HCT116 (cell line): ENCODE results near the gene ART5.

Source experiments
- CEBPB ChIP-seq: IDR thresholded peaks from 2 replicates; pipeline ENCODE4 v1.6.1; 2012; ENCODE audit warnings: low read depth
- EZH2phosphoT487 ChIP-seq: fragments of 200-600 bp; IDR thresholded peaks from 2 replicates; pipeline ENCODE4 v1.6.1; 2018; ENCODE audit warnings: antibody characterized with exemption, borderline replicate concordance
- JUND ChIP-seq: IDR thresholded peaks from 2 replicates; pipeline ENCODE4 v1.6.1; 2012
- POLR2A ChIP-seq: IDR thresholded peaks from 2 replicates; pipeline ENCODE4 v1.7.0; 2011; ENCODE audit warnings: borderline replicate concordance; ENCODE audit not compliant: insufficient read depth, insufficient read length; ENCODE audit errors: extremely low read depth
- POLR2AphosphoS5 ChIP-seq: IDR thresholded peaks from 2 replicates; pipeline ENCODE4 v1.6.1; 2011; ENCODE audit warnings: mild to moderate bottlenecking, low read depth, low read length, moderate library complexity
- RAD21 ChIP-seq: IDR thresholded peaks from 2 replicates; pipeline ENCODE4 v1.6.1; 2012; ENCODE audit warnings: low read depth, mild to moderate bottlenecking
- SIN3A ChIP-seq: IDR thresholded peaks from 2 replicates; pipeline ENCODE4 v1.6.1; 2012; ENCODE audit warnings: low read depth
- SP1 ChIP-seq: IDR thresholded peaks from 2 replicates; pipeline ENCODE4 v1.6.1; 2012; ENCODE audit warnings: low read depth
- ZNF274 ChIP-seq: fragments of 200-500 bp; sonication (Bioruptor generic); IDR thresholded peaks from 2 replicates; pipeline ENCODE4 v1.6.1; 2014; ENCODE audit warnings: mild to moderate bottlenecking, low read depth, low read length, inconsistent platforms
- TF ChIP-seq, protein P1 (sequence below): IDR thresholded peaks from 2 replicates; pipeline ENCODE4 v1.6.1; 2012
- TF ChIP-seq, protein P2 (sequence below), 3 experiments: fragments of 200-600 bp in 1 of 3; sonication (generic) in 1 of 3; IDR thresholded peaks in 2 of 3; conservative IDR thresholded peaks in 1 of 3; 2 replicates each; pipeline ENCODE4 v1.5.1; 2012 to 2017; ENCODE audit warnings: low read depth in 2 of 3, low read length in 2 of 3, antibody characterized with exemption in 1 of 3, borderline replicate concordance in 1 of 3, control low read depth in 1 of 3, mild to moderate bottlenecking in 1 of 3, mixed read lengths in 1 of 3, mixed run types in 1 of 3, moderate library complexity in 1 of 3; ENCODE audit not compliant: insufficient read depth in 1 of 3
- TF ChIP-seq, protein P3 (sequence below): IDR thresholded peaks from 2 replicates; pipeline ENCODE4 v1.6.1; 2012; ENCODE audit warnings: low read depth
- TF ChIP-seq, protein P4 (sequence below): IDR thresholded peaks from 2 replicates; pipeline ENCODE4 v1.6.1; 2012

DNA sequence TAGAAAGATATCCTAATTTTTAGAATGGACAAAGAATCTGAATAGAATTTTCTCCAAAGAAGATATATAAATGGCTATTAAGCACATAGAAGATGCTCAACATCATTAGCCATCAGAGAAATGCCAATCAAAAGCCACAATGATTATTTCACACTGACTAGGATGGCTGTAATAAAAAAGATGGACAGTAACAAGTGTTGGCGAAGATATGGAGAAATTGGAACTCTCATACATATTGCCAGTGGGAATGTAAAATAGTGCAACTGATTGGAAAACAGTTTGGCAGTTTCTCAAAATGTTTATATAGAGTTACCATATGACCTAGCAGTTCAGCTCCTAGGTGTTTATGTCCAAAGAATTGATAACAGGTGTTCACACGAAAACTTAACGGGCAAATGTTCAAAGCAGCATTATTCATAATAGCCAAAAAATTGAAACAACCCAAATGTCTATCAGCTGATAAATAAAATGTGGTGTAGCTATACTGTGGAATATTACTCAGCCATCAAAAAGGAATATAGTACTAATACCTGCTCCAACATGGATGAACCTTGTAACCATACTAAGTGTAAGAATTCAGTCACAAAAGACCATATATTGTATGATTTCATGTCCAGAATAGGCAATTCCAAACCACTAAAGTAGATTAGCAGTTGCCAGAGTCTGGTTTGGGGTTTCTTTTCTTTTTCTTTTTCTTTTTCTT is 29.7 kb downstream of the ART5 start:
- TF ChIP-seq, protein P1, sequence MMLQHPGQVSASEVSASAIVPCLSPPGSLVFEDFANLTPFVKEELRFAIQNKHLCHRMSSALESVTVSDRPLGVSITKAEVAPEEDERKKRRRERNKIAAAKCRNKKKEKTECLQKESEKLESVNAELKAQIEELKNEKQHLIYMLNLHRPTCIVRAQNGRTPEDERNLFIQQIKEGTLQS: no peak
- TF ChIP-seq RAD21 (no peak), ZNF274 (no peak), POLR2A (no peak), JUND (no peak), POLR2AphosphoS5 (no peak), SIN3A (no peak), EZH2phosphoT487 (no peak), CEBPB (no peak), SP1 (no peak)
- TF ChIP-seq, protein P2, sequence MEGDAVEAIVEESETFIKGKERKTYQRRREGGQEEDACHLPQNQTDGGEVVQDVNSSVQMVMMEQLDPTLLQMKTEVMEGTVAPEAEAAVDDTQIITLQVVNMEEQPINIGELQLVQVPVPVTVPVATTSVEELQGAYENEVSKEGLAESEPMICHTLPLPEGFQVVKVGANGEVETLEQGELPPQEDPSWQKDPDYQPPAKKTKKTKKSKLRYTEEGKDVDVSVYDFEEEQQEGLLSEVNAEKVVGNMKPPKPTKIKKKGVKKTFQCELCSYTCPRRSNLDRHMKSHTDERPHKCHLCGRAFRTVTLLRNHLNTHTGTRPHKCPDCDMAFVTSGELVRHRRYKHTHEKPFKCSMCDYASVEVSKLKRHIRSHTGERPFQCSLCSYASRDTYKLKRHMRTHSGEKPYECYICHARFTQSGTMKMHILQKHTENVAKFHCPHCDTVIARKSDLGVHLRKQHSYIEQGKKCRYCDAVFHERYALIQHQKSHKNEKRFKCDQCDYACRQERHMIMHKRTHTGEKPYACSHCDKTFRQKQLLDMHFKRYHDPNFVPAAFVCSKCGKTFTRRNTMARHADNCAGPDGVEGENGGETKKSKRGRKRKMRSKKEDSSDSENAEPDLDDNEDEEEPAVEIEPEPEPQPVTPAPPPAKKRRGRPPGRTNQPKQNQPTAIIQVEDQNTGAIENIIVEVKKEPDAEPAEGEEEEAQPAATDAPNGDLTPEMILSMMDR (IDR thresholded peaks at IDR 0.05 in 2 of 3, conservative IDR thresholded peaks at IDR 0.05 in 1 of 3; ENCODE audit: borderline replicate concordance in 1 of 3, insufficient read depth in 1 of 3, low read depth in 2 of 3, low read length in 2 of 3): no peak
- TF ChIP-seq, protein P3, sequence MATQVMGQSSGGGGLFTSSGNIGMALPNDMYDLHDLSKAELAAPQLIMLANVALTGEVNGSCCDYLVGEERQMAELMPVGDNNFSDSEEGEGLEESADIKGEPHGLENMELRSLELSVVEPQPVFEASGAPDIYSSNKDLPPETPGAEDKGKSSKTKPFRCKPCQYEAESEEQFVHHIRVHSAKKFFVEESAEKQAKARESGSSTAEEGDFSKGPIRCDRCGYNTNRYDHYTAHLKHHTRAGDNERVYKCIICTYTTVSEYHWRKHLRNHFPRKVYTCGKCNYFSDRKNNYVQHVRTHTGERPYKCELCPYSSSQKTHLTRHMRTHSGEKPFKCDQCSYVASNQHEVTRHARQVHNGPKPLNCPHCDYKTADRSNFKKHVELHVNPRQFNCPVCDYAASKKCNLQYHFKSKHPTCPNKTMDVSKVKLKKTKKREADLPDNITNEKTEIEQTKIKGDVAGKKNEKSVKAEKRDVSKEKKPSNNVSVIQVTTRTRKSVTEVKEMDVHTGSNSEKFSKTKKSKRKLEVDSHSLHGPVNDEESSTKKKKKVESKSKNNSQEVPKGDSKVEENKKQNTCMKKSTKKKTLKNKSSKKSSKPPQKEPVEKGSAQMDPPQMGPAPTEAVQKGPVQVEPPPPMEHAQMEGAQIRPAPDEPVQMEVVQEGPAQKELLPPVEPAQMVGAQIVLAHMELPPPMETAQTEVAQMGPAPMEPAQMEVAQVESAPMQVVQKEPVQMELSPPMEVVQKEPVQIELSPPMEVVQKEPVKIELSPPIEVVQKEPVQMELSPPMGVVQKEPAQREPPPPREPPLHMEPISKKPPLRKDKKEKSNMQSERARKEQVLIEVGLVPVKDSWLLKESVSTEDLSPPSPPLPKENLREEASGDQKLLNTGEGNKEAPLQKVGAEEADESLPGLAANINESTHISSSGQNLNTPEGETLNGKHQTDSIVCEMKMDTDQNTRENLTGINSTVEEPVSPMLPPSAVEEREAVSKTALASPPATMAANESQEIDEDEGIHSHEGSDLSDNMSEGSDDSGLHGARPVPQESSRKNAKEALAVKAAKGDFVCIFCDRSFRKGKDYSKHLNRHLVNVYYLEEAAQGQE: no peak
- TF ChIP-seq, protein P4, sequence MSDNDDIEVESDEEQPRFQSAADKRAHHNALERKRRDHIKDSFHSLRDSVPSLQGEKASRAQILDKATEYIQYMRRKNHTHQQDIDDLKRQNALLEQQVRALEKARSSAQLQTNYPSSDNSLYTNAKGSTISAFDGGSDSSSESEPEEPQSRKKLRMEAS: no peak
